IMR-90 (cell line): ENCODE measurements around the gene DRD3. TPM values are rescaled to one million over a fixed set of nuclear protein-coding genes. Genes with fewer than 3 reads are reported as not detected.

Experiments used
- ATAC-seq: fragments of 200-7000 bp; cut with Tn5 transposase; 2 replicates; pipeline ENCODE4 v1.9.1; 2020; ENCODE audit warnings: low read depth, mild to moderate bottlenecking, moderate library complexity
- BruUV-seq: library from RNA; stranded (reverse); fragments of 400-500 nt; replicated peaks from 2 replicates; lab custom pipeline; 2021; lab: Mats Ljungman, UMichigan
- CTCF ChIA-PET: fragments of 300-600 bp; formaldehyde crosslinking; extraction: SDS; loops from one replicate; lab custom pipeline; 2021; ENCODE audit warnings: antibody characterized with exemption; lab: Yijun Ruan, JAX
- POLR2A ChIA-PET: fragments of 300-600 bp; sonication (Branson Sonifier 250); formaldehyde crosslinking; loops from one replicate; lab custom pipeline; 2022; ENCODE audit warnings: antibody characterized with exemption; ENCODE audit not compliant: unreplicated experiment; lab: Charles Lee
- DNase-seq: peaks from one replicate; pipeline ENCODE4 v3.0.0; 2013
- H2AFZ ChIP-seq: replicated peaks from 2 replicates; pipeline ENCODE3; 2013; ENCODE audit warnings: low read length, mild to moderate bottlenecking; ENCODE audit not compliant: poor library complexity
- H2AK5ac ChIP-seq: 2 replicates; pipeline ENCODE4 v1.6.1; 2013; ENCODE audit warnings: low read depth, low read length, inconsistent platforms
- H2AK9ac ChIP-seq: replicated peaks from 2 replicates; pipeline ENCODE3; 2013; ENCODE audit warnings: mild to moderate bottlenecking, low read depth, low read length, moderate library complexity; ENCODE audit not compliant: poor library complexity
- H2BK120ac ChIP-seq: 2 replicates; pipeline ENCODE4 v1.6.1; 2013; ENCODE audit warnings: low read depth, low read length, inconsistent platforms
- H2BK15ac ChIP-seq: 3 replicates; pipeline ENCODE4 v1.6.1; 2013; ENCODE audit warnings: low read depth, low read length, inconsistent platforms
- H2BK20ac ChIP-seq: 2 replicates; pipeline ENCODE4 v1.6.1; 2013; ENCODE audit warnings: low read depth, mild to moderate bottlenecking, inconsistent platforms, low read length, moderate library complexity
- H2BK5ac ChIP-seq: 2 replicates; pipeline ENCODE4 v1.6.1; 2013; ENCODE audit warnings: mild to moderate bottlenecking, low read depth, low read length, inconsistent platforms; ENCODE audit not compliant: poor library complexity, severe bottlenecking
- H3K14ac ChIP-seq: replicated peaks from 2 replicates; pipeline ENCODE4 v1.6.1; 2013; ENCODE audit warnings: low read depth, low read length, inconsistent platforms
- H3K18ac ChIP-seq: 2 replicates; pipeline ENCODE4 v1.6.1; 2013; ENCODE audit warnings: low read depth, low read length, control low read depth
- H3K23ac ChIP-seq: 2 replicates; pipeline ENCODE4 v1.6.1; 2013; ENCODE audit warnings: low read depth, low read length, inconsistent platforms
- H3K27ac ChIP-seq: 2 replicates; pipeline ENCODE4 v1.5.1; 2013; ENCODE audit warnings: mild to moderate bottlenecking, control low read depth, low read length; ENCODE audit not compliant: insufficient read depth
- H3K27me3 ChIP-seq: 2 replicates; pipeline ENCODE4 v1.6.1; 2013; ENCODE audit warnings: low read length; ENCODE audit not compliant: control insufficient read depth, insufficient read depth
- H3K36me3 ChIP-seq: 2 replicates; pipeline ENCODE4 v1.6.1; 2013; ENCODE audit warnings: low read length, mixed read lengths; ENCODE audit not compliant: control insufficient read depth, insufficient read depth
- H3K4ac ChIP-seq: 2 replicates; pipeline ENCODE4 v1.6.1; 2013; ENCODE audit warnings: low read depth, low read length, inconsistent platforms
- H3K4me1 ChIP-seq: 2 replicates; pipeline ENCODE4 v1.6.1; 2013; ENCODE audit warnings: low read length, mixed read lengths; ENCODE audit not compliant: control insufficient read depth, insufficient read depth
- H3K4me2 ChIP-seq: 2 replicates; pipeline ENCODE4 v1.6.1; 2013; ENCODE audit warnings: low read depth, mild to moderate bottlenecking, control low read depth, low read length, moderate library complexity
- H3K4me3 ChIP-seq: 2 replicates; pipeline ENCODE4 v1.5.1; 2013; ENCODE audit warnings: low read depth, mild to moderate bottlenecking, control low read depth, low read length, moderate library complexity; ENCODE audit not compliant: insufficient read depth
- H3K56ac ChIP-seq: 2 replicates; pipeline ENCODE4 v1.6.1; 2013; ENCODE audit warnings: low read length, inconsistent platforms; ENCODE audit not compliant: insufficient read depth; ENCODE audit errors: extremely low read depth
- H3K79me1 ChIP-seq, 2 experiments: 2 replicates each; pipeline ENCODE4 v1.6.1; 2013; ENCODE audit warnings: low read length in 2 of 2, inconsistent platforms in 1 of 2, low read depth in 1 of 2
- H3K9ac ChIP-seq: 2 replicates; pipeline ENCODE4 v1.6.1; 2013; ENCODE audit warnings: low read depth, low read length, control low read depth
- H3K9me1 ChIP-seq: 2 replicates; pipeline ENCODE4 v1.6.1; 2013; ENCODE audit warnings: low read length, inconsistent platforms; ENCODE audit not compliant: insufficient read depth
- H3K9me3 ChIP-seq: 2 replicates; pipeline ENCODE4 v1.6.1; 2013; ENCODE audit warnings: low read length; ENCODE audit not compliant: control insufficient read depth, insufficient read depth
- H4K20me1 ChIP-seq: 2 replicates; pipeline ENCODE4 v1.6.1; 2013; ENCODE audit warnings: low read length, inconsistent platforms; ENCODE audit not compliant: insufficient read depth
- H4K5ac ChIP-seq: 2 replicates; pipeline ENCODE4 v1.6.1; 2013; ENCODE audit warnings: mild to moderate bottlenecking, low read depth, low read length, control low read depth
- H4K8ac ChIP-seq, 2 experiments: 2 replicates each; pipeline ENCODE4 v1.6.1; 2013; ENCODE audit warnings: low read depth in 2 of 2, low read length in 2 of 2, control low read depth in 1 of 2, inconsistent platforms in 1 of 2
- H4K91ac ChIP-seq: 2 replicates; pipeline ENCODE4 v1.6.1; 2013; ENCODE audit warnings: low read depth, low read length, inconsistent platforms; ENCODE audit not compliant: insufficient read depth
- ELK1 ChIP-seq: fragments of 150-350 bp; IDR thresholded peaks from 2 replicates; pipeline ENCODE4 v1.6.1; 2016; ENCODE audit warnings: low read depth, mild to moderate bottlenecking, low read length, moderate library complexity, borderline replicate concordance
- MXI1 ChIP-seq: IDR thresholded peaks from 2 replicates; pipeline ENCODE4 v1.6.1; 2012; ENCODE audit warnings: low read depth, mild to moderate bottlenecking, low read length, moderate library complexity, borderline replicate concordance
- SMC3 ChIP-seq: fragments of 150-350 bp; IDR thresholded peaks from 2 replicates; pipeline ENCODE4 v1.6.1; 2016; ENCODE audit warnings: low read depth, mild to moderate bottlenecking, antibody characterized with exemption, low read length, moderate library complexity
- WGBS, 2 experiments: methylation state at CpG; one replicate each; pipeline versions ENCODE4 v1.1.5 to v1.1.7; 2013; ENCODE audit warnings: missing lambda C conversion rate in 2 of 2; ENCODE audit not compliant: insufficient read length in 1 of 2; ENCODE audit errors: extremely low coverage in 2 of 2; 5-methylcytosine and 5-hydroxymethylcytosine counted together
- dilution Hi-C: fragments of 300-500 bp; cut with HindIII; formaldehyde crosslinking; loops from one replicate; pipeline ENCODE4 v1.14.3; 2018; ENCODE audit warnings: low sequenced_read_pairs; ENCODE audit not compliant: unreplicated experiment
- in situ Hi-C: fragments of 300-500 bp; cut with MboI; formaldehyde crosslinking; loops from 3 replicates; pipeline ENCODE4 v1.14.3; 2019; ENCODE audit warnings: low sequenced_read_pairs, inconsistent platforms, mixed read lengths
- intact Hi-C: fragments of 100-400 bp; cut with micrococcal nuclease; formaldehyde crosslinking; loops from 2 replicates; pipeline ENCODE4 v1.10.0; 2022
- polyA plus RNA-seq, 3 experiments: library from polyadenylated mRNA; depleted of rRNA; stranded (reverse); fragments of >200 nt; gene quantifications; 2 replicates each; pipeline ENCODE4 v1.2.3, GENCODE V29; 2012; ENCODE audit warnings: low replicate concordance in 1 of 3
- total RNA-seq: library from RNA; depleted of rRNA; stranded (reverse); fragments of >200 nt; gene quantifications from 2 replicates; pipeline ENCODE4 v1.2.3, GENCODE V29; 2012

DRD3 gene
- total and polyA plus RNA-seq, 2 of the 4 experiments (the other 2 are of a cell fraction) = not detected

GRCh38 chr3:114175204-114175987 lies 3.5 kb downstream of the DRD3 start:
- H3K56ac ChIP-seq = no peak overlapping the region
- no peak overlapping the region for H3K4me2 ChIP-seq
- H2BK5ac ChIP-seq = no peak overlapping the region
- DNase-seq (no peak), ATAC-seq (no peak)
- H4K20me1 ChIP-seq = no peaks in the 10 kb centered on the region
- no peak overlapping the region for H4K91ac ChIP-seq
- no peak for TF ChIP-seq MXI1
- no peak for TF ChIP-seq SMC3
- no peak for TF ChIP-seq ELK1
- no peaks in the 10 kb centered on the region for H3K4me1 ChIP-seq
- no peak overlapping the region for H2BK20ac ChIP-seq
- no peaks in the 10 kb centered on the region for H3K9me1 ChIP-seq
- no TSS peak for BruUV-seq
- in situ Hi-C loops = no loop called here
- peaks cover 4% of the 10 kb centered on the region for H3K27me3 ChIP-seq
- H2BK120ac ChIP-seq = no peak overlapping the region
- no peak overlapping the region for H3K4ac ChIP-seq
- no peak overlapping the region for H3K14ac ChIP-seq
- no peak overlapping the region for H2AFZ ChIP-seq
- H3K79me1 ChIP-seq = no peaks in the 10 kb centered on the region
- ChIA-PET CTCF (no interaction called here), POLR2A (no interaction called here)
- H4K5ac ChIP-seq = no peak overlapping the region
- no peak overlapping the region for H3K4me3 ChIP-seq
- no peak overlapping the region for H3K23ac ChIP-seq
- H2AK9ac ChIP-seq = no peak overlapping the region
- dilution Hi-C loops = no loop called here
- H3K9me3 ChIP-seq = no peaks in the 10 kb centered on the region
- no peak overlapping the region for H3K27ac ChIP-seq
- H3K18ac ChIP-seq = no peak overlapping the region
- intact Hi-C loops = no loop called here
- H4K8ac ChIP-seq = no peak overlapping the region
- H2AK5ac ChIP-seq = no peak overlapping the region
- H3K36me3 ChIP-seq = no peaks in the 10 kb centered on the region
- no CpG with 5 or more reads among the region's 3 CpGs for WGBS, 2 experiments
- H3K9ac ChIP-seq = no peak overlapping the region
- no peak overlapping the region for H2BK15ac ChIP-seq
